AG09309 (cell line): ENCODE results near the gene RBM20.

ENCODE experiments used
- DNase-seq: peaks from one replicate; pipeline ENCODE4 v3.0.0-alpha.2; 2010; ENCODE audit warnings: low read depth
- H3K4me3 ChIP-seq: 2 replicates; pipeline ENCODE4 v1.5.1; 2011; ENCODE audit warnings: mild to moderate bottlenecking, low read depth, low read length, moderate library complexity; ENCODE audit not compliant: control insufficient read depth
- CTCF ChIP-seq: IDR thresholded peaks from 2 replicates; pipeline ENCODE4 v1.5.1; 2011; ENCODE audit warnings: mild to moderate bottlenecking, low read depth, low read length, inconsistent platforms; ENCODE audit not compliant: insufficient read depth, control insufficient read depth; ENCODE audit errors: missing control alignments

RBM20 gene

GRCh38 chr10:110625951-110626855 is 17.9 kb upstream of the RBM20 start:
- no peak for DNase-seq
- TF ChIP-seq CTCF, result no peak
- H3K4me3 ChIP-seq, result no peak overlapping the region

GRCh38 chr10:110628161-110628560 is 16.0 kb upstream of the RBM20 start:
- DNase-seq, result no peak
- no peak overlapping the region for H3K4me3 ChIP-seq
- no peak for TF ChIP-seq CTCF

- no peak overlapping the region for H3K4me3 ChIP-seq
- no peak for DNase-seq
- no peak for TF ChIP-seq CTCF
Observed at GRCh38 chr10:110629680-110630191, 14.4 kb upstream of the RBM20 start.

GRCh38 chr10:110631934-110632333 is 12.2 kb upstream of the RBM20 start:
- H3K4me3 ChIP-seq, result no peak overlapping the region
- DNase-seq, result no peak
- TF ChIP-seq CTCF, result no peak

- no peak for DNase-seq
- TF ChIP-seq CTCF, result no peak
- H3K4me3 ChIP-seq, result no peak overlapping the region
Observed at GRCh38 chr10:110632591-110633215, 11.4 kb upstream of the RBM20 start.

- DNase-seq, result no peak
- H3K4me3 ChIP-seq, result no peak overlapping the region
- TF ChIP-seq CTCF, result no peak
Observed at GRCh38 chr10:110634527-110635209, 9.5 kb upstream of the RBM20 start.
